Body of pancreas (tissue), 4 donors: ENCODE measurements around the gene KRTAP4-16.

Experiments used
- POLR2A ChIP-seq, 3 donors: fragments of 450-650 bp; IDR thresholded peaks; one replicate each; pipeline ENCODE4 v1.6.1; 2016; ENCODE audit warnings: antibody characterized with exemption in 3 of 3, mild to moderate bottlenecking in 2 of 3
- TF ChIP-seq, protein P1 (sequence below), 7 experiments: fragments of 450-650 bp in 4 of 7; fragments of 200-600 bp in 3 of 7; sonication (generic) in 3 of 7; IDR thresholded peaks; one replicate each; pipeline ENCODE4 v1.5.1; 2016 to 2019; ENCODE audit warnings: antibody characterized with exemption in 7 of 7

- TF ChIP-seq, protein P1, sequence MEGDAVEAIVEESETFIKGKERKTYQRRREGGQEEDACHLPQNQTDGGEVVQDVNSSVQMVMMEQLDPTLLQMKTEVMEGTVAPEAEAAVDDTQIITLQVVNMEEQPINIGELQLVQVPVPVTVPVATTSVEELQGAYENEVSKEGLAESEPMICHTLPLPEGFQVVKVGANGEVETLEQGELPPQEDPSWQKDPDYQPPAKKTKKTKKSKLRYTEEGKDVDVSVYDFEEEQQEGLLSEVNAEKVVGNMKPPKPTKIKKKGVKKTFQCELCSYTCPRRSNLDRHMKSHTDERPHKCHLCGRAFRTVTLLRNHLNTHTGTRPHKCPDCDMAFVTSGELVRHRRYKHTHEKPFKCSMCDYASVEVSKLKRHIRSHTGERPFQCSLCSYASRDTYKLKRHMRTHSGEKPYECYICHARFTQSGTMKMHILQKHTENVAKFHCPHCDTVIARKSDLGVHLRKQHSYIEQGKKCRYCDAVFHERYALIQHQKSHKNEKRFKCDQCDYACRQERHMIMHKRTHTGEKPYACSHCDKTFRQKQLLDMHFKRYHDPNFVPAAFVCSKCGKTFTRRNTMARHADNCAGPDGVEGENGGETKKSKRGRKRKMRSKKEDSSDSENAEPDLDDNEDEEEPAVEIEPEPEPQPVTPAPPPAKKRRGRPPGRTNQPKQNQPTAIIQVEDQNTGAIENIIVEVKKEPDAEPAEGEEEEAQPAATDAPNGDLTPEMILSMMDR (IDR thresholded peaks at IDR 0.05): no peak
- no peak for TF ChIP-seq POLR2A (IDR thresholded peaks at IDR 0.05)
Measured at GRCh38 chr17:41098042-41098441, 4.0 kb downstream of the KRTAP4-16 start, which contains the start of gene KRTAP4-8.
